ENCODE results near the gene WDR48.
"Not testable (repeated sequence)": the region's sequence is repeated elsewhere in the genome, so short reads cannot be mapped to it uniquely, and the experiment has no call there.

The WDR48 gene

GRCh38 chr3:39051649-39052561 lies at the start of gene WDR48, which contains the start of gene SCN11A:
Gene WDR48, plus strand, starts transcription at chr3:39052016. Its CDS starts 10 bp downstream, at chr3:39052026.
Gene SCN11A, minus strand, starts transcription at chr3:39051944. Its CDS starts 101,582 bp downstream, at chr3:38950362.
- DNase-seq = peak; percentile 98

GRCh38 chr3:39005295-39005694 lies 46.5 kb upstream of the WDR48 start:
- DNase-seq = no peak

DNA sequence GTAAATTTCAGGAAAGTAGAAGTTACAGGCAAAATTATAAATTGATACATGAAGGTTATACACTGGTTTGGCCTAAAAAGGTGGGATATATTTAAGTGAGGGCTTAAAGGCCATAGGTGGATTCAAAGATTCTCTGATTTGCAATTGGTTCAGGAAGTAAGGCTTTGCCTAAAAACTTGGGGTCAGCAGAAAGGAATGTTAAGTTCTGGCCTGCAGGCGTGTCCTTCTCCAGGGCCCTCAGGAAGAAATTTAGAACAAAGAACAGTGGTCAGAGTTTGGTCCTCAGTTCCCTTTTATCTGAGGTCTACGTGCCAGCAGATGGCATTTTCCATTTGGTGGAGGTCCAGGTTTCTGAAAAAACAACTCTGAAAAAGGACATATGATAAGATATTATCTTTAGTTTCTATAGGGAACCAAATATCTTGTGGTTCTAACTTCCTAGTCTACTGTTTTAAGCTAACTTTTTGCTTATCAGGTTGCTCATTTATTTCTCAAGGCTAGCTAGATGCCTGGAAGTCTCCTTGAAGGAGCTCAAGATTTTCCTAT lies 40.6 kb upstream of the WDR48 start:
- DNase-seq = peak; percentile 53

GRCh38 chr3:39013289-39013688 lies 38.5 kb upstream of the WDR48 start:
- no peak for DNase-seq

DNA sequence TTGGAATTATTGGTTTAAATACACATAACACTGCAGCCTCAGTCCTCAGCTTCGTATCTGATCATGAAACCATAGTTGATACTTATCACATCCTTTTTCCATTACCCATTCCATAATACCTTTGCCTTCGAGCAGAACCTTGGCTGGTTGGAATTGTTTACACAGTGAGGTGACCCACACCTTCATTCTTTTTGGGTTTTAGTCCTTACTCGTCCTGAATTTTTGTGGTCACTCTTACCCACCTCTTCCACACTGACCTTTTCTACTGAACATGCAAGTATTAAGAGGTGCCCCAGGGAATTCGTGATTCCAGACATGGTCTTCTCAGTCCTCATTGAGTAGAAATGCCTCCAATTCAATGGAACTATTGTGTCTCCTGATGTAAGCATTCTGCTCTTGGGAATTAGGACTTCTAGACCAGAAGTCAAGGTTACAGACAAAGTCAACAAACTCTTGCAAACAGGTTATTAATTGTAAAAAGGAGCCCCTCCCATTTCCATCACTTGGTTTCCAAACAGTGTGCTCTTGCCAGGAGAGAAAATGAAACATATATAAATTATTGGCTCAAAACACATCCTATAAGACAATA lies 37.8 kb upstream of the WDR48 start:
- DNase-seq = no peak

DNA sequence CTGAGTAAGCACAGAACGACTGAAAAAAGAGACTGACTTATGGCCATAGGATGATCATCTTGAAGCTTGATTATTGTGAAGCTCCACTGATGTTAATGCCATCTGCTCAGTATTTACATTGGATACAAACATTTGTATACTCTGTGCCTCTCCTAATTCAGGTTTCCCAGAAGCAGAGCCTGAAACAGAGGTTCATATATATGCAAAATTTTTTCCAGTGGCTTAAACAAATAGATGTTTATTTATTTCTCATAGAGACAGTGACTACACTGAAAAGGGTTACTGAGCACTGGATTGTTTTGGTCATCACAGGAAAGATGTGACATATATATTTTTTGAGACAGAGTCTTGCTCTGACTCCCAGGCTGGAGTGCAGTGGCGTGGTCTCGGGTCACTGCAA lies 36.4 kb upstream of the WDR48 start:
- no peak for DNase-seq

GRCh38 chr3:39019299-39019698 lies 32.5 kb upstream of the WDR48 start:
- DNase-seq = no peak

GRCh38 chr3:39021029-39021428 lies 30.8 kb upstream of the WDR48 start:
- DNase-seq = no peak

DNA sequence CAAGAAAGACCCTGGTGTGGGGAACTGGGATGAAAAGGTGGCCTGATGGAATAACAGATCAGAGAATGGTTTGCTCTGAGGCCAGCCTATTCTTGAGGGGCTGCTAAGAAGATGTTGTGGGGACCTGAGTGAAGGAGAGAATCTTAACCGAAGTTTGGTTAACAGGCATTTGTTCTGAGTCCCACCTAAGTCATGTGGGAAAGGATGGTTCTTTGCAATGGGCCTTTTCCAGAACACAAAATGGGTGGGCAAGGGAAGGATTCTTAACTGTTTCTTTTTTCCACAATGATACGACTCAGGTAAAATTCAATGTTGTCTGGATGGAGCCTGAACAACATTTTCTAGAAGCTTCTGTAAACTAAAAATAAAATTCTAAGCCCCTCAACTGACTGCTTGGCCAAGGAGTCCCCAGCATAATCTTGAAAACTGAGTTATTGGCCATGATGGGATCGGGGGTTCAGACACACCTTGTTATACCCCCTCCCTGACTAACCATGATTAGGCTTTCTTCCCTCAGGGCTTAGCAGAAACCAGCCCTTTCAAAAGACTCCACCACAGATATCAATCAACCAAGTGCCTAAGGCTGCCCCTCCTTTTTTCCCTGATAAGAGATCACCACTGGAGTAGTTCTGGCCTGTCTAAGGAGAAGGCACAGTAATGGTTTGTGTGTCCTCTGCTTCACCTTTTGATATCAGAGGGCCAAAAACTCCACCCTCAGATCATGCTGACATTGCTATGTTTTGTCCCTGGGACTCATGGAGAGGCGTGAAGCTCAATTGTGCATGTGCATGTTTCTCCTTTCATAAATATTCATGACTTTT lies 30.1 kb upstream of the WDR48 start:
- peak; percentile 52 for DNase-seq

- no peak for DNase-seq
Observed at GRCh38 chr3:39022286-39022630, 29.6 kb upstream of the WDR48 start.

GRCh38 chr3:39024497-39024896 lies 27.3 kb upstream of the WDR48 start:
- no peak for DNase-seq

DNA sequence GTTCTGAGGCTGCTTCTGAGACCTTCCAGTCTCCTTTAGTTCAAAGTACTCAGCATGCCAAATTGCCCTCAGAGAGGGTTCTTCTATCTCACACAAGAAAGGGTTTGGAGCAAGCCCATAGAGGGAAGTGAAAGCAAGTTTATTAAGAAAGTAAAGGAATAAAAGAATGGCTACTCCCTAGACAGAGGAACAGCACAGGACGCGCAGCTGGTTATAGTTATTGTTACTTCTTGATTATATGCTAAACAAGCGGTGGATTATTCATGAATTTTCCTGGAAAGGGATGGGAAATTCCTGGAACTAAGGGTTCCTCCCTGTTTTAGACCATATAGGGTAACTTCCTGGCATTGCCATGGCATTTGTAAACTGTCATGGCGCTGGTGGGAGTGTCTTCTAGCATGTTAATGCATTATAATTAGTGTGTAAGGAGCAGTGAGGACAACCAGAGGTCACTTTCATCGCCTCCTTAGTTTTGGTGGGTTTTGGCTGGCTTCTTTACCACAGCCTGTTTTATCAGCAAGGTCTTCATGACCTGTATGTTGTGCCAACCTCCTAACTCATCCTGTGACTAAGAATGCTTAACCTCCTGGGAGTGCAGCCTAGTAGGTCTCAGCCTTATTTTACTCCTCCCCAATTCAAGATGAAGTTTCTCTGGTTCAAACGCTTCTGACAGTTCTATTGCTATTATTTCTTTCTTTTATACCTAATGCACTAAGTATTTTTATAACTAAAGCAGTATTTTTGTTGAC lies 26.4 kb upstream of the WDR48 start:
- no peak for DNase-seq

DNA sequence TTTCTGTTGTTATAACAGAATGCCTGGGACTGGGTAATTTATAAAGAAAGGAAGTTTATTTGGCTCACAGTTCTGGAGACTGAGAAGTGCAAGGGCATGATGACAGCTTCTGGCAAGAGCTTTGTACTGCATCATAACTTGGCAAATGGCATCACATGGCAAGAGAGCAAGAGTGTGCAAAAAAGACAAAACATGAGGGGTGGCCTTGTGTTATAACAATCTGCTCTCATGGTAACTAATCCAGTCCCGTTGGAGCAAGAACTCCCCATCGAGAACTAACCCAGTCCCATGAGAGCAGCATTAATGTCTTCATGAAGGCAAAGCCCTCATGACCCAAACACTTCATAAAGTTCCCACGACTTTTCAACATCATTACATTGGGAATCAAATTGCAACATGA lies 23.3 kb upstream of the WDR48 start:
- DNase-seq = no peak

GRCh38 chr3:39029556-39029955 lies 22.3 kb upstream of the WDR48 start:
- DNase-seq = no peak

- no peak for DNase-seq
Observed at GRCh38 chr3:39038165-39038564, 13.7 kb upstream of the WDR48 start.

DNA sequence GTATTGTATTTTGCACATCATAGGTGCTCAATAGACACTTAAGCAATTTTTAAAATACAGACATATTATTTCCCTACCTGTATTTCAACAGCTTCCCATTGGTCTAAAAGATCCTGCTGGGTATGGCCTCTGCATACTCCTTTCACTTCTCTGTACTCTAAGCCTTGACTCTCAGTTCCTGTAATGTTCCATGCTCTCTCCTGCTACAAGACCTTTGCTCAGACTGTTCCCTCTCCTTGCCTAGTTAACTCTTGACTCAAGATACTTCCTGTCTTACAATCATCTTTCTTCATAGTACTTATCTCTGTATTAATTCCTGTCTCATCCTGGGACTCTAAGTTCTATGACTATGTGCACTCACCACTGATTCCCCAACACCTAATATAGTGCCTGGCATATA lies 1.8 kb upstream of the WDR48 start:
- peak; percentile 10 for DNase-seq

GRCh38 chr3:39052583-39052982 lies 767 bp downstream of the WDR48 start:
- DNase-seq = peak; percentile 37

DNA sequence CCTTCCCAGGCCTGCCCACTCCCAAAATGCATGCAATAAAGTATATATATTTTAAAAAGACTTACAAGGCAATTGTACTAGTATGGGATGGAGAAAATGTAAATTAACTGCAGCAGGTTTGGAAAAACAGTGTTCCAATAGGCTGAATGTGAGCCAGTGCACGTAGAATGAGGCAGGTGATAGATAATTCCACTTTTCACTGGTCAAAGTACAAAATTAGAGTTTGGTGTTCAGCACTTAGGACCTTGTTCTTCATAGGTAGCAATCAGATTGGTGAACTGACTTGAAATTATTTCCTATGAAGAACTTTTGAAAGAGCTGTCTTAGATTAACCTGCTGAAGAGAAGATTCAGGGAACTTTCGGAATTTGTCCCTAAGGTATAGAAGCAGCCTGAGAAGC lies 1.9 kb downstream of the WDR48 start:
- DNase-seq = no peak

DNA sequence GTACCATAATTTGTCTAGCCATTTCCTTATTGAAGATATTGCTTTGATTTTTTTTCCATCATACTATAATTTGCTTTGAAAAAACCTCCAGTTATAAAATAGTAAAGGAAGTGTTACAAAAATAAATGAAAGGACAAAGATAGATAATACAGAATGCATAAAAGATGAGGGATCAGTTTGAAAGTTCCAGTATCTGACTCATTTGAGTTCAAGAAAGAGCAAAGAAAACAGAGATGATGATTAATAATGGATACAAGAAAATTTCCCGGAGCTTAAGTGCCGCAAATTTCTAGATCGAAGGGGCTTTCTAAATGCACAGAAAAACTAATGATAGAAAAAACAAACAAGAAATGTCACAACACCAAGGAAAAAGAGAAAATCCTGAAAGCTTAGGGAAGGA lies 4.3 kb downstream of the WDR48 start:
- DNase-seq = no peak

DNA sequence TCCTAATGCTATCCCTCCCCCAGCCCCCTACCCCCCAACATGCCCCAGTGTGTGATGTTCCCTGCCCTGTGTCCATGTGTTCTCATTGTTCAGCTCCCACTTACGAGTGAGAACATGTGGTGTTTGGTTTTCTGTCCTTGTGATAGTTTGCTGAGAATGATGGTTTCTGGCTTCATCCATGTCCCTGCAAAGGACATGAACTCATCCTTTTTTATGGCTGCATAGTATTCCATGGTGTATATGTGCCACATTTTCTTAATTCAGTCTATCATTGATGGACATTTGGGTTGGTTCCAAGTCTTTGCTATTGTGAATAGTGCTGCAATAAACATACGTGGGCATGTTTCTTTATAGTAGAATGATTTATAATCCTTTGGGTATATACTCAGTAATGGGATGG lies 9.4 kb downstream of the WDR48 start:
- DNase-seq = not testable (repeated sequence)

DNA sequence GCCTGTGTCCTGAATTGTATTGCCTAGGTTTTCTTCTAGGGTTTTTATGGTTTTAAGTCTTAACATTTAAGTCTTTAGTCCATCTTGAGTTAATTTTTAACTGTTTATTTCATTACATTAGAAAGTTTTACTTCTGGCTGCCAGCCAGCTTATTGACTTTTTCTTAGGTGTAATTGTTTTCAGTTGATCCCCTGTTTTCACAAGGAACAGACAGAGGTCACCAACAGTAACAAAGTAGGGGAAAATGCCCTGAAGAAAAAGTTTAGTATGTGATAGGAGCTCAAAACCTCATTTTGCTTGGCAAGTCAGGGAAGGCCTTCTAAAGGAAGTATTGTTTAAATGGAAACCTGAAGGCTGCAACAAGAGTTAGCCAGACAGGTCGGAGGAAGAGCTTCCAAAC lies 10.4 kb downstream of the WDR48 start:
- DNase-seq = no peak

- DNase-seq = no peak
Observed at GRCh38 chr3:39063143-39063542, 11.3 kb downstream of the WDR48 start.

DNA sequence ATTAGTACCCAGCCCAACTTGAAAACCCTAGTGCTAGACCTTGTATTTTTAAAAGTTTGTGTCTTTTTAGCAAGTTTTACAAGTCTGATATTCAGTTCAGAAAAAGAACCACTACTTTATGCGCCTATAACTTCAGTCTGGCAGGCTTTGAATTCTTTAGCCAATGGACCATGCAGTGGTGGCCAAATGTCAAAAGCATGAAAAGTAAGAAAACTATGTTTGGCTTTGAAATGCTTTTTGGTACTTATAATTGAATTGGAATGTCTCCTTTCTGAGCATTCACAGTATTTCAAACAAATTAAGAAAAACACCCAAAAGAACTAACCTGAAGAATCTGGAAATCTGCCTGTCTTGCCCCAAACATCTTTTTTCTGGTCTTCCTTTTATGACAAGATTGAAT lies 12.8 kb downstream of the WDR48 start:
- DNase-seq = no peak
